LNCaP clone FGC (cell line): ENCODE results near the gene C10orf90.

Experiments
- DNase-seq: peaks from one replicate; pipeline ENCODE4 v3.0.0-alpha.2; 2011; ENCODE audit warnings: low read depth
- H3K4me3 ChIP-seq: 2 replicates; pipeline ENCODE4 v1.5.1; 2011; ENCODE audit warnings: mild to moderate bottlenecking, low read depth, low read length, control low read depth
- TF ChIP-seq, protein P1 (sequence below): IDR thresholded peaks from 2 replicates; pipeline ENCODE4 v1.5.1; 2012; ENCODE audit warnings: mild to moderate bottlenecking; ENCODE audit not compliant: control insufficient read depth, insufficient read depth; ENCODE audit errors: extremely low read depth

The C10orf90 gene

DNA sequence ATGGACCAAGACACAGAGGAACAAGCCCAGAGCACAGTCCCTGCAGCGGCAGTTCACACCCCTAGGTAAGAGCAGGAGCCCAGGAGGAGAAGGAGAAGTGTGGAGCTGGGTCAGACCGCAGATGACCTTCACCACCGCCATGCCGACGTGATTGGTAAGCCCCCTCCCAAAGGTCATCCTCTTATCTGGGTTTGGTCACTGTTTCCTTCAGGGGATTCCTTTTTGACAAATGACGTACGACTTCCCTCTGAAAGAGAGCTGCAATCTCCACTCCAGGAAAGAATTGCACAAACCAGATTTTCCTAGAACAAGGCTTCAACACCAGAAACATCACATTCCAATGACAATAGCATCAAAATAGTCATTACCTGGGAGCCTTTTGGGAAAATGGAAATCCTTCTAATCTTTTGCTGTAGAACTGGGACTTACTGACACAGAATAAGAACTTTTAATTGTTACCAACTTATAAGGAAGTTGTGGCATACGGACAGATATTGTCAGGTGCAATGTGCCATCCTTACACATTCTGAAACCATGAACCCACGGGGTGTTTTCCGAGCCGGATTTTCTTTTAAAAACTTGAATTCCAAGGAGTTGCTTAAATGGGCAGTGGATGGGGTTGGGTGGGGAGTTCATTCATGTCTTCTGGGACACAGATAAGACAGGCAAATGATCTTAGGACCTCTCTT lies 261.4 kb downstream of the C10orf90 start:
- TF ChIP-seq, protein P1, sequence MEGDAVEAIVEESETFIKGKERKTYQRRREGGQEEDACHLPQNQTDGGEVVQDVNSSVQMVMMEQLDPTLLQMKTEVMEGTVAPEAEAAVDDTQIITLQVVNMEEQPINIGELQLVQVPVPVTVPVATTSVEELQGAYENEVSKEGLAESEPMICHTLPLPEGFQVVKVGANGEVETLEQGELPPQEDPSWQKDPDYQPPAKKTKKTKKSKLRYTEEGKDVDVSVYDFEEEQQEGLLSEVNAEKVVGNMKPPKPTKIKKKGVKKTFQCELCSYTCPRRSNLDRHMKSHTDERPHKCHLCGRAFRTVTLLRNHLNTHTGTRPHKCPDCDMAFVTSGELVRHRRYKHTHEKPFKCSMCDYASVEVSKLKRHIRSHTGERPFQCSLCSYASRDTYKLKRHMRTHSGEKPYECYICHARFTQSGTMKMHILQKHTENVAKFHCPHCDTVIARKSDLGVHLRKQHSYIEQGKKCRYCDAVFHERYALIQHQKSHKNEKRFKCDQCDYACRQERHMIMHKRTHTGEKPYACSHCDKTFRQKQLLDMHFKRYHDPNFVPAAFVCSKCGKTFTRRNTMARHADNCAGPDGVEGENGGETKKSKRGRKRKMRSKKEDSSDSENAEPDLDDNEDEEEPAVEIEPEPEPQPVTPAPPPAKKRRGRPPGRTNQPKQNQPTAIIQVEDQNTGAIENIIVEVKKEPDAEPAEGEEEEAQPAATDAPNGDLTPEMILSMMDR: no peak
- no peak for DNase-seq
- H3K4me3 ChIP-seq: no peak overlapping the region

- TF ChIP-seq, protein P1: no peak
- H3K4me3 ChIP-seq: no peak overlapping the region
- no peak for DNase-seq
Measured at GRCh38 chr10:126407831-126408230, 262.7 kb downstream of the C10orf90 start.

GRCh38 chr10:126405239-126405775 lies 265.2 kb downstream of the C10orf90 start:
- no peak overlapping the region for H3K4me3 ChIP-seq
- DNase-seq: no peak
- TF ChIP-seq, protein P1: no peak

DNA sequence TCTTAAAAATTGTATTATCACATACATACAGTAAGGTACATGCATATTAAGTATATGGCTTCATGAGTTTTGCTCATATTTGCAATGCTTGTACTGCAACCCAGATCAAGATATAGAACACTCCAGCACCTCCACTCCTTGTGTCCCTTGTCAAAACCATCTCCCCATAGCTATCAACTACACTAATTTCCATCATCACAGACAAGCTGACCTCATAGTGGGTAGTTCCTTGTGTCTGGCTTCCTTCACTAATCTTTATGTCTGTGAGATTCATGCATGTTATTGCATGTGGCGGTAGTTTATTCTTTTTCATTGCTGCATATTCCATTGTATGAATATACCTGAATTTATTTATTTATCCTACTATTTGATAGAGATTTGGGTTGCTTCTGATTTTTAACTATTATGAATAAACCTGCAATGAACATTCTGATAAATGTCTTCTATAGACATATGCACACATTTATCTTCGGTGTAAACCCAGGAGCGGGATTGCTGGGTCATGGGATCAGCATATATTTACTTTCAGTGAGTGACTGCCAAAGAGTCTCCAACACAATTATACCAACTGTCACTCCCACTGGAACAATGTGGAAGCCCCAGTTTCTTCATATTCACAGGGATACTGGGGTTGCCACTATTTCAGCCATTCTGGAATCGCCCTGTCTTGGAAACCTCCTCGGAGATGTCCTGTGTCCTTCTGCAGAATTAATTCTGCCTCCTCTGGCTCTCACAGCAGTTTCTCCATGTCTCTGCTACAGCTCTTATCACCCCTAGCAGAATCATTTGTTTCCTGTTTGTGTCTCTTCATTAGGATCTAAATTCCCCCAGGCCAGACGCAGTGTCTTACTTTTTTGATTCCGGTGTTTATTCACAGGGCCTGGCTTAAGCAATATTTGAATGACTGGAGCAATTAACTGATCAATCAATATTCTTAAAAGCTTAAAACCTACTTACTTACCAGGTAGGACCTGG lies 267.5 kb downstream of the C10orf90 start:
- TF ChIP-seq, protein P1: no peak
- H3K4me3 ChIP-seq: no peak overlapping the region
- no peak for DNase-seq

- TF ChIP-seq, protein P1: no peak
- DNase-seq: no peak
- H3K4me3 ChIP-seq: no peak overlapping the region
Measured at GRCh38 chr10:126400641-126401040, 269.9 kb downstream of the C10orf90 start.

- DNase-seq: no peak
- TF ChIP-seq, protein P1: no peak
- H3K4me3 ChIP-seq: no peak overlapping the region
Measured at GRCh38 chr10:126398924-126399323, 271.6 kb downstream of the C10orf90 start.
